ENCODE data around the gene EVPL. TPM values are rescaled to one million over a fixed set of nuclear protein-coding genes. Genes with fewer than 3 reads are reported as not detected.

The EVPL gene
- total and polyA plus RNA-seq, 2 experiments from 2014 or later, result 0.47 to 1.3 TPM

- H3K4me2 ChIP-seq, result no peak overlapping the region
- no peak for TF ChIP-seq CREB1 (CRISPR knock-in tag; IDR thresholded peaks at IDR 0.05; ENCODE audit: low read depth)
- no peak for TF ChIP-seq POLR2AphosphoS5 (IDR thresholded peaks at IDR 0.05; ENCODE audit: low read depth)
- no peak for TF ChIP-seq ZNF114 (CRISPR knock-in tag; IDR thresholded peaks at IDR 0.05)
- TF ChIP-seq, protein P1, sequence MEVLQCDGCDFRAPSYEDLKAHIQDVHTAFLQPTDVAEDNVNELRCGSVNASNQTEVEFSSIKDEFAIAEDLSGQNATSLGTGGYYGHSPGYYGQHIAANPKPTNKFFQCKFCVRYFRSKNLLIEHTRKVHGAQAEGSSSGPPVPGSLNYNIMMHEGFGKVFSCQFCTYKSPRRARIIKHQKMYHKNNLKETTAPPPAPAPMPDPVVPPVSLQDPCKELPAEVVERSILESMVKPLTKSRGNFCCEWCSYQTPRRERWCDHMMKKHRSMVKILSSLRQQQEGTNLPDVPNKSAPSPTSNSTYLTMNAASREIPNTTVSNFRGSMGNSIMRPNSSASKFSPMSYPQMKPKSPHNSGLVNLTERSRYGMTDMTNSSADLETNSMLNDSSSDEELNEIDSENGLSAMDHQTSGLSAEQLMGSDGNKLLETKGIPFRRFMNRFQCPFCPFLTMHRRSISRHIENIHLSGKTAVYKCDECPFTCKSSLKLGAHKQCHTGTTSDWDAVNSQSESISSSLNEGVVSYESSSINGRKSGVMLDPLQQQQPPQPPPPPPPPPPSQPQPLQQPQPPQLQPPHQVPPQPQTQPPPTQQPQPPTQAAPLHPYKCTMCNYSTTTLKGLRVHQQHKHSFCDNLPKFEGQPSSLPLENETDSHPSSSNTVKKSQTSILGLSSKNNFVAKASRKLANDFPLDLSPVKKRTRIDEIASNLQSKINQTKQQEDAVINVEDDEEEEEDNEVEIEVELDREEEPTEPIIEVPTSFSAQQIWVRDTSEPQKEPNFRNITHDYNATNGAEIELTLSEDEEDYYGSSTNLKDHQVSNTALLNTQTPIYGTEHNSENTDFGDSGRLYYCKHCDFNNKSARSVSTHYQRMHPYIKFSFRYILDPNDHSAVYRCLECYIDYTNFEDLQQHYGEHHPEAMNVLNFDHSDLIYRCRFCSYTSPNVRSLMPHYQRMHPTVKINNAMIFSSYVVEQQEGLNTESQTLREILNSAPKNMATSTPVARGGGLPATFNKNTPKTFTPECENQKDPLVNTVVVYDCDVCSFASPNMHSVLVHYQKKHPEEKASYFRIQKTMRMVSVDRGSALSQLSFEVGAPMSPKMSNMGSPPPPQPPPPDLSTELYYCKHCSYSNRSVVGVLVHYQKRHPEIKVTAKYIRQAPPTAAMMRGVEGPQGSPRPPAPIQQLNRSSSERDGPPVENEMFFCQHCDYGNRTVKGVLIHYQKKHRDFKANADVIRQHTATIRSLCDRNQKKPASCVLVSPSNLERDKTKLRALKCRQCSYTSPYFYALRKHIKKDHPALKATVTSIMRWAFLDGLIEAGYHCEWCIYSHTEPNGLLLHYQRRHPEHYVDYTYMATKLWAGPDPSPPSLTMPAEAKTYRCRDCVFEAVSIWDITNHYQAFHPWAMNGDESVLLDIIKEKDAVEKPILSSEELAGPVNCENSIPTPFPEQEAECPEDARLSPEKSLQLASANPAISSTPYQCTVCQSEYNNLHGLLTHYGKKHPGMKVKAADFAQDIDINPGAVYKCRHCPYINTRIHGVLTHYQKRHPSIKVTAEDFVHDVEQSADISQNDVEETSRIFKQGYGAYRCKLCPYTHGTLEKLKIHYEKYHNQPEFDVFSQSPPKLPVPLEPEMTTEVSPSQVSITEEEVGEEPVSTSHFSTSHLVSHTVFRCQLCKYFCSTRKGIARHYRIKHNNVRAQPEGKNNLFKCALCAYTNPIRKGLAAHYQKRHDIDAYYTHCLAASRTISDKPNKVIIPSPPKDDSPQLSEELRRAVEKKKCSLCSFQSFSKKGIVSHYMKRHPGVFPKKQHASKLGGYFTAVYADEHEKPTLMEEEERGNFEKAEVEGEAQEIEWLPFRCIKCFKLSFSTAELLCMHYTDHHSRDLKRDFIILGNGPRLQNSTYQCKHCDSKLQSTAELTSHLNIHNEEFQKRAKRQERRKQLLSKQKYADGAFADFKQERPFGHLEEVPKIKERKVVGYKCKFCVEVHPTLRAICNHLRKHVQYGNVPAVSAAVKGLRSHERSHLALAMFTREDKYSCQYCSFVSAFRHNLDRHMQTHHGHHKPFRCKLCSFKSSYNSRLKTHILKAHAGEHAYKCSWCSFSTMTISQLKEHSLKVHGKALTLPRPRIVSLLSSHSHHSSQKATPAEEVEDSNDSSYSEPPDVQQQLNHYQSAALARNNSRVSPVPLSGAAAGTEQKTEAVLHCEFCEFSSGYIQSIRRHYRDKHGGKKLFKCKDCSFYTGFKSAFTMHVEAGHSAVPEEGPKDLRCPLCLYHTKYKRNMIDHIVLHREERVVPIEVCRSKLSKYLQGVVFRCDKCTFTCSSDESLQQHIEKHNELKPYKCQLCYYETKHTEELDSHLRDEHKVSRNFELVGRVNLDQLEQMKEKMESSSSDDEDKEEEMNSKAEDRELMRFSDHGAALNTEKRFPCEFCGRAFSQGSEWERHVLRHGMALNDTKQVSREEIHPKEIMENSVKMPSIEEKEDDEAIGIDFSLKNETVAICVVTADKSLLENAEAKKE (CRISPR knock-in tag; IDR thresholded peaks at IDR 0.05), result no peak
- TF ChIP-seq, protein P2, sequence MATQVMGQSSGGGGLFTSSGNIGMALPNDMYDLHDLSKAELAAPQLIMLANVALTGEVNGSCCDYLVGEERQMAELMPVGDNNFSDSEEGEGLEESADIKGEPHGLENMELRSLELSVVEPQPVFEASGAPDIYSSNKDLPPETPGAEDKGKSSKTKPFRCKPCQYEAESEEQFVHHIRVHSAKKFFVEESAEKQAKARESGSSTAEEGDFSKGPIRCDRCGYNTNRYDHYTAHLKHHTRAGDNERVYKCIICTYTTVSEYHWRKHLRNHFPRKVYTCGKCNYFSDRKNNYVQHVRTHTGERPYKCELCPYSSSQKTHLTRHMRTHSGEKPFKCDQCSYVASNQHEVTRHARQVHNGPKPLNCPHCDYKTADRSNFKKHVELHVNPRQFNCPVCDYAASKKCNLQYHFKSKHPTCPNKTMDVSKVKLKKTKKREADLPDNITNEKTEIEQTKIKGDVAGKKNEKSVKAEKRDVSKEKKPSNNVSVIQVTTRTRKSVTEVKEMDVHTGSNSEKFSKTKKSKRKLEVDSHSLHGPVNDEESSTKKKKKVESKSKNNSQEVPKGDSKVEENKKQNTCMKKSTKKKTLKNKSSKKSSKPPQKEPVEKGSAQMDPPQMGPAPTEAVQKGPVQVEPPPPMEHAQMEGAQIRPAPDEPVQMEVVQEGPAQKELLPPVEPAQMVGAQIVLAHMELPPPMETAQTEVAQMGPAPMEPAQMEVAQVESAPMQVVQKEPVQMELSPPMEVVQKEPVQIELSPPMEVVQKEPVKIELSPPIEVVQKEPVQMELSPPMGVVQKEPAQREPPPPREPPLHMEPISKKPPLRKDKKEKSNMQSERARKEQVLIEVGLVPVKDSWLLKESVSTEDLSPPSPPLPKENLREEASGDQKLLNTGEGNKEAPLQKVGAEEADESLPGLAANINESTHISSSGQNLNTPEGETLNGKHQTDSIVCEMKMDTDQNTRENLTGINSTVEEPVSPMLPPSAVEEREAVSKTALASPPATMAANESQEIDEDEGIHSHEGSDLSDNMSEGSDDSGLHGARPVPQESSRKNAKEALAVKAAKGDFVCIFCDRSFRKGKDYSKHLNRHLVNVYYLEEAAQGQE (IDR thresholded peaks at IDR 0.05; ENCODE audit: unreplicated experiment), result no peak
- no peak for TF ChIP-seq CTCF (conservative IDR thresholded peaks at IDR 0.05; ENCODE audit: low read depth in 2 of 2)
- TF ChIP-seq STAT1 (IDR thresholded peaks at IDR 0.05; ENCODE audit: unreplicated experiment), result no peak
- TF ChIP-seq EZH2 (IDR thresholded peaks at IDR 0.05; ENCODE audit: low read depth, unreplicated experiment), result no peak
- no peak for TF ChIP-seq ETS1 (IDR thresholded peaks at IDR 0.05)
- TF ChIP-seq JUNB (IDR thresholded peaks at IDR 0.05; ENCODE audit: unreplicated experiment), result no peak
- no peak for TF ChIP-seq ZNF331 (CRISPR knock-in tag; IDR thresholded peaks at IDR 0.05; ENCODE audit: low read depth)
- TF ChIP-seq NANOG (IDR thresholded peaks at IDR 0.05; ENCODE audit: borderline replicate concordance), result no peak
- no peak for TF ChIP-seq EZH2phosphoT487 (IDR thresholded peaks at IDR 0.05; ENCODE audit: unreplicated experiment)
- H4K20me1 ChIP-seq (replicated peaks; ENCODE audit: insufficient read depth), result no peaks in the 10 kb centered on the region
- Mint-ChIP-seq H3K36me3 (ENCODE audit: low read depth) (no peaks in the 10 kb centered on the region), H3K27ac (no peak overlapping the region), H3K4me1 (peaks cover 3% of the 10 kb centered on the region; the same call in 2 of the 3 replicates), H3K4me3 (no peak overlapping the region), H3K9me3 (no peaks in the 10 kb centered on the region), H3K27me3 (ENCODE audit: insufficient read depth, low read depth, poor library complexity) (peaks cover 9% of the 10 kb centered on the region)
- no peak for DNase-seq (ENCODE audit: low spot score)
- H3K9me2 ChIP-seq (ENCODE audit: insufficient read depth), result no peaks in the 10 kb centered on the region
- ATAC-seq, result no peak
- no peak overlapping the region for H2AFZ ChIP-seq
- no peaks in the 10 kb centered on the region for H3K79me2 ChIP-seq (replicated peaks; ENCODE audit: insufficient read depth)
- H3K4me3 ChIP-seq, result no peak overlapping the region
- H3K27ac ChIP-seq (ENCODE audit: low read depth), result no peak overlapping the region
- H3K4me1 ChIP-seq (ENCODE audit: insufficient read depth), result no peaks in the 10 kb centered on the region
- H3F3A ChIP-seq (replicated peaks; ENCODE audit: low read depth), result 0 out of 2 replicates have a peak, but pooled peaks cover 6% of the 10 kb centered on the region
- no peaks in the 10 kb centered on the region for H3K36me3 ChIP-seq (ENCODE audit: insufficient read depth)
- H3K27me3 ChIP-seq (ENCODE audit: insufficient read depth), result no peaks in the 10 kb centered on the region
Measured at GRCh38 chr17:76018340-76018680, 8.8 kb downstream of the EVPL start.

Data from GM23338 (cell line).